ENCODE results near the gene STK35. TPM values are rescaled to one million over a fixed set of nuclear protein-coding genes. Genes with fewer than 3 reads are reported as not detected.
A peak's percentile ranks its signal among the peaks of the same experiment; 100 is the strongest.

The STK35 gene
- total RNA-seq, 2 experiments from 2014 or later, result 18.0 to 18.4 TPM

DNA sequence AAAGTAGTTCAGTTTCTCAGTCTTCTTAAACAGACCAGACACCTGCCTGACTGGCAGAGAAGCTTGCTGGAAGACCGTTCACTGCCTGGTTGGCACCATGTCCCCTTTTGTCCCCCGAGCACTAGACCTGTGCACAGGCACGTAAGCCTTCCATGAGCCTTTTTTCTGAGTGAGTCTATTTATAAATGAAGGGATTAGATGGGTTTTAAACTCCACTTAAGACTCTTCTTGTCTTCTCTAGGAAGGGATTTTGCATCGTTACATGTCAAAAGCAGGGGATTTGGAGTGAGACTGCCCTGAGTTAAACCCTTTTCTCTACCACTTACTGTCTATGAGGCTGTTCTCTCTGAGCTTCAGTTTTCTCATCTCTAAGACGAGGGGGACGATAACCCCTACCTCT is 37.6 kb downstream of the STK35 start:
- POLR2A ChIA-PET, result interaction anchor here (1.4 kb wide), 1 partner anchor 36 kb away, joined by 5 read pairs; no protein-coding TSS in a partner anchor
- no peaks in the 10 kb centered on the region for H3K9me3 Mint-ChIP-seq
- intact Hi-C loops (cut with micrococcal nuclease), result no loop called here

DNA sequence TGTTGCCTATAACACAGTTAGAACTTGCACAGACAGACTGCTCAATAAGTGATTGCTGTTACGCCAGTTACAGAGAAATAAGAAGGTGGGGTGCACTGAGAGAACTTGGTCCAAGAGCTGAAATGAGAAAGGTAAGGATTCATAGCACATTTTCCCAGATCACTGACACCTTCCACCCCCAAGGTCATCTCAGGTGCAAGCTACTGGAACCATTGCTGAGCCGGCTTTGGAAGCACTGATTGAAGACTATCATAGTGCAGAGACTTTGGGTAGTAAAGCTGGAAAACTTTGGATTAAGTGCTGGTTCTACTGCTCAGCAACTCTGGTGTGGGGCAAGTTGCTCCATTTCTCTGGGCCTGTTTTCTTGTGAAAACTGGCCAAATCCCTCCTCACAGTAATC is 38.1 kb downstream of the STK35 start:
- intact Hi-C loops (cut with micrococcal nuclease), result no loop called here

More for the DNA sequence above, 37.6 kb downstream of the STK35 start:
- no peak overlapping the region for H3K4me3 Mint-ChIP-seq
- H3K27me3 Mint-ChIP-seq, result no peaks in the 10 kb centered on the region
- no peak overlapping the region for H3K27ac Mint-ChIP-seq
- CTCF ChIA-PET, result interaction anchor here (1.7 kb wide), 1 partner anchor 17 kb away, joined by 3 read pairs; no protein-coding TSS in a partner anchor
- no peak for DNase-seq
- peaks cover 12% of the 10 kb centered on the region for H3K4me1 Mint-ChIP-seq (ENCODE audit: low read depth)
- ATAC-seq, result no peak
- peaks cover 6% of the 10 kb centered on the region for H3K36me3 Mint-ChIP-seq (ENCODE audit: low read depth)
- TF ChIP-seq, protein P1, sequence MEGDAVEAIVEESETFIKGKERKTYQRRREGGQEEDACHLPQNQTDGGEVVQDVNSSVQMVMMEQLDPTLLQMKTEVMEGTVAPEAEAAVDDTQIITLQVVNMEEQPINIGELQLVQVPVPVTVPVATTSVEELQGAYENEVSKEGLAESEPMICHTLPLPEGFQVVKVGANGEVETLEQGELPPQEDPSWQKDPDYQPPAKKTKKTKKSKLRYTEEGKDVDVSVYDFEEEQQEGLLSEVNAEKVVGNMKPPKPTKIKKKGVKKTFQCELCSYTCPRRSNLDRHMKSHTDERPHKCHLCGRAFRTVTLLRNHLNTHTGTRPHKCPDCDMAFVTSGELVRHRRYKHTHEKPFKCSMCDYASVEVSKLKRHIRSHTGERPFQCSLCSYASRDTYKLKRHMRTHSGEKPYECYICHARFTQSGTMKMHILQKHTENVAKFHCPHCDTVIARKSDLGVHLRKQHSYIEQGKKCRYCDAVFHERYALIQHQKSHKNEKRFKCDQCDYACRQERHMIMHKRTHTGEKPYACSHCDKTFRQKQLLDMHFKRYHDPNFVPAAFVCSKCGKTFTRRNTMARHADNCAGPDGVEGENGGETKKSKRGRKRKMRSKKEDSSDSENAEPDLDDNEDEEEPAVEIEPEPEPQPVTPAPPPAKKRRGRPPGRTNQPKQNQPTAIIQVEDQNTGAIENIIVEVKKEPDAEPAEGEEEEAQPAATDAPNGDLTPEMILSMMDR (IDR thresholded peaks at IDR 0.05), result no peak

DNA sequence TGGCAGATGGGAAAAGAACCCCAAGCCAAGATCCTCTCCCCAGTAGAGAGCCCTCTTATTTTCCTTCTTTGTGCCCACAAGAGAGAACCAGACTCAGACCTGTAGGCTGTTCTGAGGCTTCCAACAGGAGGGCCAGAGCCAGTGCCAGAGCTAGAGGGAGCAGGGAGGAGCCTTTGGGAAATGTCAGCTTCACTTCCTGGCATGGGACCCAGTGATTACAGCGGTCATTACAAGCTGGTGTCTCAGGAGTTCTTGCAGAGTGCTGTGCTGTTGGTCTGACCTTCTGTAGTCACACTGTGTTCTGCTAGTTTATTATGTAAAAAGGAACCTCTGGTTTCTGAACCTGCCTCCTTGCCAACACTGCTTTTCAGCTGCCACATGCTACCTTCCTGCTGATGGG is 38.9 kb downstream of the STK35 start:
- Mint-ChIP-seq H3K27ac (no peak overlapping the region), H3K4me3 (no peak overlapping the region), H3K27me3 (no peaks in the 10 kb centered on the region), H3K36me3 (ENCODE audit: low read depth) (peaks cover 6% of the 10 kb centered on the region), H3K9me3 (no peaks in the 10 kb centered on the region), H3K4me1 (ENCODE audit: low read depth) (peaks cover 12% of the 10 kb centered on the region)
- POLR2A ChIA-PET, result interaction anchor here (1.0 to 1.4 kb wide), 2 partner anchors 9 to 37 kb away, joined by 3 to 5 read pairs; no protein-coding TSS in a partner anchor
- intact Hi-C loops (cut with micrococcal nuclease), result no loop called here
- ATAC-seq (no peak), DNase-seq (no peak)
- CTCF ChIA-PET, result interaction anchor here (1.0 to 1.7 kb wide), 3 partner anchors 18 to 175 kb away, joined by 3 read pairs; no protein-coding TSS in a partner anchor
- TF ChIP-seq, protein P1 (IDR thresholded peaks at IDR 0.05), result no peak

More for the DNA sequence above, 38.1 kb downstream of the STK35 start:
- ChIA-PET POLR2A (interaction anchor here (1.0 to 1.4 kb wide), 2 partner anchors 8 to 37 kb away, joined by 3 to 5 read pairs; no protein-coding TSS in a partner anchor), CTCF (interaction anchor here (1.7 kb wide), 1 partner anchor 17 kb away, joined by 3 read pairs; no protein-coding TSS in a partner anchor)
- Mint-ChIP-seq H3K27ac (no peak overlapping the region), H3K27me3 (no peaks in the 10 kb centered on the region), H3K4me1 (ENCODE audit: low read depth) (peaks cover 12% of the 10 kb centered on the region), H3K36me3 (ENCODE audit: low read depth) (peaks cover 6% of the 10 kb centered on the region), H3K4me3 (no peak overlapping the region), H3K9me3 (no peaks in the 10 kb centered on the region)
- TF ChIP-seq, protein P1 (IDR thresholded peaks at IDR 0.05), result no peak
- no peak for DNase-seq
- no peak for ATAC-seq

DNA sequence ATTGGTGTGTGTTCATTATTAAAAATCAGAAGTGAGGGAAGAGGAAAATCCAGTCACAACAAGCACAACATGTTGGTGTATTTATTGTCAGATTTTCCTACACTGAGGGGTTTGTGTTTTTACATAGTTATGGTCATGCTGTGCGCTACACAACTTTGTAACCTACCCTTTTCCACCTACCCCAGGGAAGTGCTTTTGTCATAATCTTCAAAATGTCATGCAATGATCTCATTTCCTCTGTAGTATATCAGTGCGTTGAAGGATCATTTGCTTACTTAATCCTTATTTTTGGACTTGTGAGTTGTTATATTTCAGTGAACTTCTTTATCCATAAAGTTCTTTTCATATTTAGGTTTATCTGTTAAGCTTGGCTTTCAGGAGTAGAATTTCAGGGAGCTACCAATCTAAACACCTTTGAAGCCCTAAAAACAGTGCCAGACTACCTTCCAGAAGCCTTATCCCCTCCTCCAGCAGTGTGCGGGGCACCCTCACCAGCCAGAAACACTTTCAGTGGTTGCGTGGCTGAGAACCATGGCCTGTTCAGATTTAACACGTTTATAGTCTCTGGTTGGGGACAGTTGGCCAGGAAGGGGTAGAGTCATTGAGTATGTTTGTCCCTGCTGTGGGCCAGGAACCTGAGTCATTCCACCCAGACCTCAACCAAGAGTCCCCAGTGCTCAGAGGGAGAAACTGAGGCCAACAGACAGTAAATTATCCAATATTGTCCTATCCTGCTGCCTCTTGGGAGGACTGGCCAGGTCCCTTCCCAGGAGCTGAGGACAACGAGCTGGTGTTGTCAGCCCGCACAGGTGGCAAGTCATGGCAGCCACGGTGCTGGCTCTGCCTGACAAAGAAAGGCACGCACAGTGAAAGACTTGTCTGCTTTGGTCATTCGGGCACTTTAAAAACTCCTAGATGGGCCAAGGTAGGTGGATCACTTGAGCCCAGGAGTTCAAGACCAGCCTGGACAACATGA is 40.3 kb downstream of the STK35 start:
- peak; percentile 27 for DNase-seq
- CTCF ChIA-PET, result interaction anchor here (1.0 kb wide), 1 partner anchor 134 kb away, joined by 3 read pairs; no protein-coding TSS in a partner anchor
- POLR2A ChIA-PET, result no interaction called here
- H3K27me3 Mint-ChIP-seq, result no peaks in the 10 kb centered on the region
- peak; percentile 74 for ATAC-seq
- peaks cover 12% of the 10 kb centered on the region for H3K4me1 Mint-ChIP-seq (ENCODE audit: low read depth)
- peak overlapping the region; percentile 47 for H3K27ac Mint-ChIP-seq
- TF ChIP-seq, protein P1 (IDR thresholded peaks at IDR 0.05), result no peak
- no peaks in the 10 kb centered on the region for H3K9me3 Mint-ChIP-seq
- no peak overlapping the region for H3K4me3 Mint-ChIP-seq
- H3K36me3 Mint-ChIP-seq (ENCODE audit: low read depth), result peaks cover 6% of the 10 kb centered on the region
- intact Hi-C loops (cut with micrococcal nuclease), result no loop called here

Measured in activated CD8-positive, alpha-beta T cell treated with anti-CD3 and anti-CD28 coated beads for 36 hours (primary cell).